ENCODE data around the gene JTB.

- TF ChIP-seq ZBTB11 (CRISPR knock-in tag; IDR thresholded peaks at IDR 0.05): no peak
- no peak for TF ChIP-seq HDAC1 (IDR thresholded peaks at IDR 0.05)
- no peak for TF ChIP-seq ZBTB26 (CRISPR knock-in tag; IDR thresholded peaks at IDR 0.05)
- TF ChIP-seq ZZZ3 (IDR thresholded peaks at IDR 0.05): no peak
Observed at GRCh38 chr1:153984123-153984894, 6.8 kb upstream of the JTB start.
